Trophoblast cell (in vitro differentiated cells and primary cell): Measurements from ENCODE around the gene TMEM128.
A peak's percentile ranks its signal among the peaks of the same experiment; 100 is the strongest.

Experiments
- DNase-seq, 2 donors: peaks; one replicate each; pipeline ENCODE4 v3.0.0-alpha.2; 2016
- H2AFZ ChIP-seq: 2 replicates; pipeline ENCODE4 v1.6.1; 2013; ENCODE audit warnings: low read length, moderate library complexity, mild to moderate bottlenecking; ENCODE audit not compliant: insufficient read depth, poor library complexity
- H2AK5ac ChIP-seq: 2 replicates; pipeline ENCODE4 v1.6.1; 2013; ENCODE audit warnings: mild to moderate bottlenecking, low read length
- H2BK120ac ChIP-seq: 2 replicates; pipeline ENCODE4 v1.6.1; 2013; ENCODE audit warnings: low read length, mild to moderate bottlenecking, moderate library complexity; ENCODE audit not compliant: insufficient read depth, poor library complexity
- H2BK12ac ChIP-seq: 2 replicates; pipeline ENCODE4 v1.6.1; 2013; ENCODE audit warnings: mild to moderate bottlenecking, low read length, moderate library complexity
- H2BK5ac ChIP-seq: 2 replicates; pipeline ENCODE4 v1.6.1; 2013; ENCODE audit warnings: low read length, low read depth, moderate library complexity, mild to moderate bottlenecking; ENCODE audit not compliant: poor library complexity
- H3K14ac ChIP-seq: 2 replicates; pipeline ENCODE4 v1.6.1; 2013; ENCODE audit warnings: mild to moderate bottlenecking, low read length
- H3K18ac ChIP-seq: 2 replicates; pipeline ENCODE4 v1.6.1; 2013; ENCODE audit warnings: mild to moderate bottlenecking, low read length
- H3K23ac ChIP-seq: 2 replicates; pipeline ENCODE4 v1.6.1; 2013; ENCODE audit warnings: low read length
- H3K27ac ChIP-seq: 2 replicates; pipeline ENCODE4 v1.5.1; 2013; ENCODE audit warnings: low read depth, mild to moderate bottlenecking, inconsistent platforms, low read length, moderate library complexity
- H3K27me3 ChIP-seq: 2 replicates; pipeline ENCODE4 v1.6.1; 2013; ENCODE audit warnings: inconsistent platforms, mild to moderate bottlenecking, low read length, moderate library complexity; ENCODE audit not compliant: insufficient read depth
- H3K36me3 ChIP-seq, 2 experiments: 1 replicate in 1 of 2; 2 replicates in 1 of 2; pipeline ENCODE4 v1.6.1; 2013; ENCODE audit warnings: low read length in 2 of 2, mild to moderate bottlenecking in 2 of 2, moderate library complexity in 1 of 2; ENCODE audit not compliant: insufficient read depth in 2 of 2, control insufficient read depth in 1 of 2
- H3K4ac ChIP-seq: 2 replicates; pipeline ENCODE4 v1.6.1; 2013; ENCODE audit warnings: low read depth, mild to moderate bottlenecking, low read length, moderate library complexity
- H3K4me1 ChIP-seq, 2 experiments: 1 replicate in 1 of 2; 2 replicates in 1 of 2; pipeline ENCODE4 v1.6.1; 2013; ENCODE audit warnings: low read length in 2 of 2, mild to moderate bottlenecking in 2 of 2, moderate library complexity in 1 of 2; ENCODE audit not compliant: insufficient read depth in 2 of 2, control insufficient read depth in 1 of 2
- H3K4me2 ChIP-seq: 2 replicates; pipeline ENCODE4 v1.6.1; 2013; ENCODE audit warnings: inconsistent platforms, mild to moderate bottlenecking, low read length, moderate library complexity
- H3K4me3 ChIP-seq: 2 replicates; pipeline ENCODE4 v1.5.1; 2013; ENCODE audit warnings: mild to moderate bottlenecking, low read depth, low read length, inconsistent platforms
- H3K79me1 ChIP-seq: one replicate; pipeline ENCODE4 v1.6.1; 2013; ENCODE audit warnings: low read length
- H3K79me2 ChIP-seq: 2 replicates; pipeline ENCODE4 v1.6.1; 2013; ENCODE audit warnings: low read length, mild to moderate bottlenecking; ENCODE audit not compliant: control insufficient read depth, insufficient read depth, poor library complexity
- H3K9ac ChIP-seq: 2 replicates; pipeline ENCODE4 v1.6.1; 2013; ENCODE audit warnings: mild to moderate bottlenecking, low read length
- H3K9me3 ChIP-seq: 2 replicates; pipeline ENCODE4 v1.6.1; 2013; ENCODE audit warnings: low read depth, mild to moderate bottlenecking, control low read depth, inconsistent platforms, low read length; ENCODE audit not compliant: insufficient read depth
- H4K12ac ChIP-seq: 2 replicates; pipeline ENCODE4 v1.6.1; 2013; ENCODE audit warnings: low read depth, mild to moderate bottlenecking, low read length, moderate library complexity
- H4K8ac ChIP-seq: 2 replicates; pipeline ENCODE4 v1.6.1; 2013; ENCODE audit warnings: low read depth, mild to moderate bottlenecking, low read length, moderate library complexity
- H4K91ac ChIP-seq: one replicate; pipeline ENCODE4 v1.6.1; 2013; ENCODE audit warnings: low read depth, mild to moderate bottlenecking, low read length, moderate library complexity
- WGBS: extraction: QIAGEN DNeasy Blood & Tissue Kit; methylation state at CpG from one replicate; pipeline ENCODE4 v1.1.7; 2013; ENCODE audit warnings: missing lambda C conversion rate; ENCODE audit not compliant: insufficient read length, insufficient coverage; ENCODE audit errors: extremely low coverage; 5-methylcytosine and 5-hydroxymethylcytosine counted together

Gene TMEM128

DNA sequence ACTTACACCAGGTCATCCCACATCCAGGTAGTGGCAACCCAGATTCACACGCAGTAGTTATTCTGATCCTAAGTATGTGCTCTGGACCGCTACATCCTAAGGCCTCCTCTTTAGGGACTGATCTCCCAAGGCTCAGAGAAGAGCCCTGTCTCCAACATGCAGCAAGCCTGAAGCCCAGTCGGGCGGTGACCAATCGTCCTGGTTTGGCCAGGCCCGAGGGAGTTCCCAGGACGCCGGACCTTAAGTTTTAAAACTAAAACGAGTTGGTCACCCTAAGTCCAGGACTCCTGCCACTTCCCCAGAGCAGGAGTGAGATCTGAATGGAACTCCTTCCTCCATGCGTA, 41.5 kb upstream of the TMEM128 start:
- Histone ChIP-seq H3K18ac (peak overlapping the region; percentile 83), H2BK12ac (no peak overlapping the region)
- WGBS = no CpG with 5 or more reads among the region's 10 CpGs

DNA sequence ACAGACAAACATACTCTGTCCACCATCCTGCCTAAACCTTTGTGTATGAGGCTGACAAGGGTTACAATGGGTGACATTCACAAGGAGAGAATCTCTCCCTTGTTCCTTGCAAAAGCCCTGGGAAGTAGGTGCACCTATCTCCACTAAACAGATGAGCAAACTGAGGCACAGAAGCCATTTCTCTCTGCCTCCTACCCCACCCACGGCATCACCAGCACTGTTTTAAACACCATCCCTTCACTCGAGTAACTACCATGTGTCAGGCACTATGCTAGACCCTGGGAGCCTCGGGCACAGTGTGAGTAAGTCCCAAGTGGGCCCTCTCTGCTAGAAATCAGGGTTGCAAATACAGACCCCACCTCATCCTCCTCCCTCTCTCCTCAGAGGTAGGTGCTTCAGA, 41.0 kb upstream of the TMEM128 start:
- no CpG with 5 or more reads among the region's 3 CpGs for WGBS

More for the DNA sequence above, 41.5 kb upstream of the TMEM128 start:
- no peak overlapping the region for H2AK5ac ChIP-seq
- H3K79me1 ChIP-seq = peaks cover 2% of the 10 kb centered on the region
- H2BK5ac ChIP-seq = no peak overlapping the region
- peak overlapping the region; percentile 41 for H3K4ac ChIP-seq
- no peak overlapping the region for H2BK120ac ChIP-seq
- no peak for DNase-seq
- H4K8ac ChIP-seq = peak overlapping the region; percentile 95
- peak overlapping the region; percentile 65 for H3K4me2 ChIP-seq
- peak overlapping the region; percentile 47 for H4K12ac ChIP-seq
- H4K91ac ChIP-seq = peak overlapping the region; percentile 20
- H3K14ac ChIP-seq = peak overlapping the region; percentile 85
- no peak overlapping the region for H3K27ac ChIP-seq
- no peak overlapping the region for H3K23ac ChIP-seq
- peak overlapping the region; percentile 94 for H2AFZ ChIP-seq
- H3K79me2 ChIP-seq = peaks cover 4% of the 10 kb centered on the region
- peak overlapping the region; percentile 91 for H3K4me3 ChIP-seq
- peaks cover 5 to 13% of the 10 kb centered on the region in 2 experiments for H3K36me3 ChIP-seq
- no peaks in the 10 kb centered on the region for H3K9me3 ChIP-seq
- H3K9ac ChIP-seq = peak overlapping the region; percentile 91
- H3K27me3 ChIP-seq = no peaks in the 10 kb centered on the region
- peaks cover 9 to 15% of the 10 kb centered on the region in 2 experiments for H3K4me1 ChIP-seq

DNA sequence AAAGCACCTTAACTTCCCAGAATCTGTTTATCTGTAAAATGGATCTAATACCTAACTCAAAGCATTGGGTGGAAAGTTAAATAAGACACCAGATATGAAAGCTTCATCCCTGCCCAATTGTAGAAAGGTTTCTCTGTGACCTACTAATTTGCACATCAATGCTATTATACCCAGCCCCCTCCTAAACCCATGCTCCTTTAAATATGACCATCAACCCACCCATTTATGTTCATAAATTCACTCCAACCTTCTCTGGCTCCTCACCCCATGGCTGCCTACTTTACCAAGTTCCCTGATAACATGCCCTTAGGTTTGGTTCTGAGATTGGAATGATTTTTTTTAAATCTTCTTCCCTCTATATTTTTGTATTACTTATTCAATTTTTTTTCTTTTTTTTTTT, 40.1 kb upstream of the TMEM128 start:
- H3K18ac ChIP-seq = no peak overlapping the region
- no peak overlapping the region for H4K8ac ChIP-seq

More for the DNA sequence above, 41.0 kb upstream of the TMEM128 start:
- H2BK120ac ChIP-seq = no peak overlapping the region
- no peak overlapping the region for H3K23ac ChIP-seq
- peak overlapping the region; percentile 65 for H3K4me2 ChIP-seq
- peak overlapping the region; percentile 8 for H4K12ac ChIP-seq
- peaks cover 4% of the 10 kb centered on the region for H3K79me2 ChIP-seq
- H4K91ac ChIP-seq = no peak overlapping the region
- no peak overlapping the region for H2AK5ac ChIP-seq
- DNase-seq = no peak
- peaks cover 5 to 13% of the 10 kb centered on the region in 2 experiments for H3K36me3 ChIP-seq
- H3K4me3 ChIP-seq = no peak overlapping the region
- H3K79me1 ChIP-seq = peaks cover 2% of the 10 kb centered on the region
- H3K18ac ChIP-seq = no peak overlapping the region
- H3K9me3 ChIP-seq = no peaks in the 10 kb centered on the region
- no peak overlapping the region for H2BK5ac ChIP-seq
- H2AFZ ChIP-seq = no peak overlapping the region
- H3K9ac ChIP-seq = no peak overlapping the region
- H3K14ac ChIP-seq = no peak overlapping the region
- H2BK12ac ChIP-seq = no peak overlapping the region
- H3K4me1 ChIP-seq = peaks cover 9 to 15% of the 10 kb centered on the region in 2 experiments
- H3K27ac ChIP-seq = no peak overlapping the region
- H3K27me3 ChIP-seq = no peaks in the 10 kb centered on the region
- peak overlapping the region; percentile 35 for H3K4ac ChIP-seq
- no peak overlapping the region for H4K8ac ChIP-seq

DNA sequence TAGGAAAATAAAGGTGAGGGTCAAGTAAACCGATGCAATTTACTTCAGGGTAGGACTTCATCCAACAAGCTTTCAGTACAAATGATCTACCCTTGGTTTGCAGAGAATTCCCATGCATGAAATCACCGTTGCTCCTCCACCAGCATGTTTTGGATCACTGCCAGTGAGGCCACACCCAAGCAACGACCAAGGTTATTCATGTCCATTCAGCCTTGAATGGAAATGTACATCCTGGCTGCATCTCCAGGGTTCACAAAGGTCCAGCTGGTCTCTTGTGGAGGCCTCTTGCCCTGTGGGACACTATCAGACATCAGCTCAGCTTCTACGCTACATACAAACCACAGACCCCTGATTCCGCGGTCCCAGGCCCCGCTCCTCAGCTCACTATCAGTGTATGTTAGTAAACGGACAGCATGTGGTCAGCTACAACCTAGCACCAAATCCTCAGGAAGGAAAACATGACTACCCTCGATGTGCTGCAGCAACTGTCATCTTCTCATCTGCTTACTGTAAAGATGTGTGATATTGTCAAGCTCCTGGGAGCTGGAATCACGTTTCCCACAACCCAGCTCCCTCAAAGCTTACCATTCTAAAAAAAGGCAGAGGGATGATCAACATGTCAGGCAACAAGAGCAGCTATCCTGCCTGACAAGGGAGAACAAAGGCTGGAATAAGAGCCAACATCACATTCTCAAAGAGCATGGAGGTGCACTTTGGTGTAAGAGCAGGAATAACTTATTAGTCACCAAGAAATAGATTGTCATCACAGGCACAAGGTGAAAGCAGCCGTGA, 37.0 kb upstream of the TMEM128 start:
- WGBS = no CpG with 5 or more reads among the region's 11 CpGs

More for the DNA sequence above, 40.1 kb upstream of the TMEM128 start:
- no peak overlapping the region for H4K12ac ChIP-seq
- peaks cover 4% of the 10 kb centered on the region for H3K79me2 ChIP-seq
- no peak overlapping the region for H3K4ac ChIP-seq
- DNase-seq = no peak
- no peak overlapping the region for H3K27ac ChIP-seq
- H3K9me3 ChIP-seq = no peaks in the 10 kb centered on the region
- H4K91ac ChIP-seq = no peak overlapping the region
- H2BK5ac ChIP-seq = no peak overlapping the region
- no peak overlapping the region for H3K4me3 ChIP-seq
- H3K79me1 ChIP-seq = peaks cover 2% of the 10 kb centered on the region
- H3K14ac ChIP-seq = no peak overlapping the region
- no peak overlapping the region for H2AFZ ChIP-seq
- peaks cover 5 to 13% of the 10 kb centered on the region in 2 experiments for H3K36me3 ChIP-seq
- no peak overlapping the region for H3K9ac ChIP-seq
- H3K4me1 ChIP-seq = peaks cover 9 to 15% of the 10 kb centered on the region in 2 experiments
- no peak overlapping the region for H2BK12ac ChIP-seq
- no peak overlapping the region for H3K23ac ChIP-seq
- no peaks in the 10 kb centered on the region for H3K27me3 ChIP-seq
- no peak overlapping the region for H3K4me2 ChIP-seq
- no peak overlapping the region for H2AK5ac ChIP-seq
- no peak overlapping the region for H2BK120ac ChIP-seq

More for the DNA sequence above, 37.0 kb upstream of the TMEM128 start:
- H4K91ac ChIP-seq = no peak overlapping the region
- peaks cover 2% of the 10 kb centered on the region for H3K79me2 ChIP-seq
- H2AK5ac ChIP-seq = no peak overlapping the region
- no peaks in the 10 kb centered on the region for H3K9me3 ChIP-seq
- H4K12ac ChIP-seq = no peak overlapping the region
- DNase-seq = no peak
- no peak overlapping the region for H2AFZ ChIP-seq
- no peaks in the 10 kb centered on the region for H3K27me3 ChIP-seq
- H3K4ac ChIP-seq = no peak overlapping the region
- no peak overlapping the region for H3K4me3 ChIP-seq
- H3K4me2 ChIP-seq = no peak overlapping the region
- no peak overlapping the region for H3K27ac ChIP-seq
- H2BK5ac ChIP-seq = no peak overlapping the region
- no peak overlapping the region for H2BK120ac ChIP-seq
- no peak overlapping the region for H3K9ac ChIP-seq
- H3K79me1 ChIP-seq = peaks cover 2% of the 10 kb centered on the region
- no peak overlapping the region for H2BK12ac ChIP-seq
- H3K14ac ChIP-seq = no peak overlapping the region
- no peak overlapping the region for H4K8ac ChIP-seq
- no peak overlapping the region for H3K23ac ChIP-seq
- H3K18ac ChIP-seq = no peak overlapping the region
- peaks cover 6 to 9% of the 10 kb centered on the region in 2 experiments for H3K4me1 ChIP-seq
- H3K36me3 ChIP-seq = peaks cover 9 to 29% of the 10 kb centered on the region in 2 experiments
